ENCODE data around the gene GAL3ST2. TPM values are rescaled to one million over a fixed set of nuclear protein-coding genes. Genes with fewer than 3 reads are reported as not detected.
A peak's percentile ranks its signal among the peaks of the same experiment; 100 is the strongest.
"Not testable (repeated sequence)": the region's sequence is repeated elsewhere in the genome, so short reads cannot be mapped to it uniquely, and the experiment has no call there.

GAL3ST2 gene
- polyA plus RNA-seq, 1 of the 3 experiments (the other 2 are of a cell fraction): 0.15 TPM

- Histone ChIP-seq H4K20me1 (ENCODE audit: insufficient read depth) (no peaks in the 10 kb centered on the region), H3K9me3 (no peaks in the 10 kb centered on the region), H2AFZ (ENCODE audit: low read depth) (no peak overlapping the region), H3K4me3 (ENCODE audit: low read depth in 2 of 2, low read length in 1 of 2) (no peak overlapping the region), H3K79me2 (ENCODE audit: insufficient read depth) (no peaks in the 10 kb centered on the region), H3K36me3 (replicated peaks in 1 of 2; ENCODE audit: control insufficient read depth in 1 of 2, insufficient read depth in 2 of 2, low read length in 1 of 2) (no peaks in the 10 kb centered on the region), H3K9ac (no peak overlapping the region), H3K4me2 (no peak overlapping the region), H3K27me3 (ENCODE audit: insufficient read depth) (no peaks in the 10 kb centered on the region), H3F3A (replicated peaks; ENCODE audit: insufficient read depth) (no peaks in the 10 kb centered on the region), H3K9me2 (no peaks in the 10 kb centered on the region), H3K4me1 (ENCODE audit: control insufficient read depth in 1 of 2, insufficient read depth in 2 of 2, low read depth in 1 of 2, low read length in 1 of 2) (peaks cover 4 to 34% of the 10 kb centered on the region in 2 experiments; a peak in 3 of 4 replicates), H3K27ac (ENCODE audit: low read depth in 2 of 2, low read length in 1 of 2) (no peak overlapping the region)
- POLR2A ChIA-PET: no interaction called here
- CTCF ChIA-PET: interaction anchor here (0.7 to 0.8 kb wide), 2 partner anchors 28 to 43 kb away, joined by 3 read pairs; no protein-coding TSS in a partner anchor
- TF ChIP-seq JUND (IDR thresholded peaks at IDR 0.05): no peak
- TF ChIP-seq EP300 (IDR thresholded peaks at IDR 0.05; ENCODE audit: borderline replicate concordance in 1 of 2, low read depth in 1 of 2, low read length in 1 of 2): no peak
- TF ChIP-seq PBX3 (IDR thresholded peaks at IDR 0.05): no peak
- no peak for TF ChIP-seq NRF1 (IDR thresholded peaks at IDR 0.05; ENCODE audit: low read depth, low read length)
- TF ChIP-seq FOXJ3 (CRISPR knock-in tag; IDR thresholded peaks at IDR 0.05): no peak
- no peak for TF ChIP-seq NFIC (IDR thresholded peaks at IDR 0.05; ENCODE audit: borderline replicate concordance)
- TF ChIP-seq TAF1 (IDR thresholded peaks at IDR 0.05; ENCODE audit: borderline replicate concordance, low read depth, low read length): no peak
- no peak for TF ChIP-seq SIN3A (IDR thresholded peaks at IDR 0.05; ENCODE audit: borderline replicate concordance, low read depth, low read length)
- no peak for TF ChIP-seq RCOR1 (IDR thresholded peaks at IDR 0.05; ENCODE audit: low read length)
- TF ChIP-seq MXI1 (IDR thresholded peaks at IDR 0.05; ENCODE audit: low read depth, low read length): no peak
- peak; percentile 27 for DNase-seq
- WGBS (ENCODE audit: low lambda C conversion rate): 73% methylated on average over 7 of the region's 10 CpGs
These were observed 23.0 kb downstream of the GAL3ST2 start for GRCh38 chr2:241799522-241800197.

- H3K79me2 ChIP-seq (ENCODE audit: insufficient read depth); H3K36me3 ChIP-seq (replicated peaks in 1 of 2; ENCODE audit: control insufficient read depth in 1 of 2, insufficient read depth in 2 of 2, low read length in 1 of 2); H3K27ac ChIP-seq (ENCODE audit: low read depth in 2 of 2, low read length in 1 of 2); H3K4me2 ChIP-seq; H4K20me1 ChIP-seq (ENCODE audit: insufficient read depth); H3K4me3 ChIP-seq (ENCODE audit: low read depth in 2 of 2, low read length in 1 of 2); POLR2A ChIA-PET; DNase-seq; H3K9me2 ChIP-seq; H3K9ac ChIP-seq; H2AFZ ChIP-seq (ENCODE audit: low read depth); H3F3A ChIP-seq (replicated peaks; ENCODE audit: insufficient read depth); H3K9me3 ChIP-seq; CTCF ChIA-PET; H3K27me3 ChIP-seq (ENCODE audit: insufficient read depth): not testable (repeated sequence)
- peaks cover 6 to 38% of the 10 kb centered on the region in 2 experiments; a peak in 3 of 4 replicates for H3K4me1 ChIP-seq (ENCODE audit: control insufficient read depth in 1 of 2, insufficient read depth in 2 of 2, low read depth in 1 of 2, low read length in 1 of 2)
- 93% methylated on average over 35 of the region's 35 CpGs for WGBS (ENCODE audit: low lambda C conversion rate)
These were observed 23.7 kb downstream of the GAL3ST2 start for GRCh38 chr2:241800198-241800903.
